Mesenchymal stem cell (in vitro differentiated cells and primary cell): ENCODE results near the gene CD200R1L.
A peak's percentile ranks its signal among the peaks of the same experiment; 100 is the strongest.

ENCODE experiments used
- DNase-seq: peaks from one replicate; pipeline ENCODE4 v3.0.0-alpha.2; 2013
- H2AFZ ChIP-seq: one replicate; pipeline ENCODE4 v1.6.1; 2013; ENCODE audit warnings: low read depth, mild to moderate bottlenecking, control low read depth, inconsistent platforms, low read length, moderate library complexity
- H2AK5ac ChIP-seq: 2 replicates; pipeline ENCODE4 v1.6.1; 2013; ENCODE audit warnings: low read length, moderate library complexity, mild to moderate bottlenecking, inconsistent platforms; ENCODE audit not compliant: severe bottlenecking
- H2BK120ac ChIP-seq: one replicate; pipeline ENCODE4 v1.6.1; 2013; ENCODE audit warnings: low read depth, mild to moderate bottlenecking, inconsistent platforms, low read length, moderate library complexity
- H2BK12ac ChIP-seq, 2 experiments: one replicate each; pipeline ENCODE4 v1.6.1; 2013; ENCODE audit warnings: inconsistent platforms in 2 of 2, low read length in 2 of 2, mild to moderate bottlenecking in 2 of 2, moderate library complexity in 2 of 2, control low read depth in 1 of 2
- H2BK15ac ChIP-seq: one replicate; pipeline ENCODE4 v1.6.1; 2013; ENCODE audit warnings: mild to moderate bottlenecking, low read depth, inconsistent platforms; ENCODE audit not compliant: poor library complexity, severe bottlenecking
- H2BK5ac ChIP-seq: 2 replicates; pipeline ENCODE4 v1.6.1; 2013; ENCODE audit warnings: low read depth, mild to moderate bottlenecking, low read length, control low read depth, inconsistent platforms; ENCODE audit not compliant: poor library complexity, severe bottlenecking
- H3K14ac ChIP-seq, 2 experiments: one replicate each; pipeline ENCODE4 v1.6.1; 2013; ENCODE audit warnings: inconsistent platforms in 2 of 2, low read length in 2 of 2, control low read depth in 1 of 2, mild to moderate bottlenecking in 1 of 2, moderate library complexity in 1 of 2
- H3K18ac ChIP-seq, 2 experiments: one replicate each; pipeline ENCODE4 v1.6.1; 2013; ENCODE audit warnings: inconsistent platforms in 2 of 2, low read length in 2 of 2, control low read depth in 1 of 2, low read depth in 1 of 2, mild to moderate bottlenecking in 1 of 2
- H3K23ac ChIP-seq, 2 experiments: one replicate each; pipeline ENCODE4 v1.6.1; 2013; ENCODE audit warnings: inconsistent platforms in 2 of 2, low read length in 2 of 2, mild to moderate bottlenecking in 2 of 2, moderate library complexity in 2 of 2, control low read depth in 1 of 2
- H3K27ac ChIP-seq: 2 replicates; pipeline ENCODE4 v1.5.1; 2013; ENCODE audit warnings: mild to moderate bottlenecking, moderate library complexity, low read length, control low read depth, inconsistent platforms; ENCODE audit not compliant: poor library complexity, severe bottlenecking
- H3K27me3 ChIP-seq, 2 experiments: 2 replicates each; pipeline versions ENCODE4 v1.6.1 to v1.7.0; 2013; ENCODE audit warnings: low read length in 2 of 2, mild to moderate bottlenecking in 2 of 2, moderate library complexity in 2 of 2, control low read depth in 1 of 2, inconsistent platforms in 1 of 2; ENCODE audit not compliant: control insufficient read depth in 1 of 2, insufficient read depth in 1 of 2
- H3K36me3 ChIP-seq, 2 experiments: 2 replicates each; pipeline versions ENCODE4 v1.6.1 to v1.7.0; 2013; ENCODE audit warnings: low read length in 2 of 2, control low read depth in 1 of 2, inconsistent platforms in 1 of 2, low read depth in 1 of 2, mild to moderate bottlenecking in 1 of 2; ENCODE audit not compliant: insufficient read depth in 2 of 2, control insufficient read depth in 1 of 2
- H3K4ac ChIP-seq, 2 experiments: one replicate each; pipeline ENCODE4 v1.6.1; 2013; ENCODE audit warnings: inconsistent platforms in 2 of 2, low read length in 2 of 2, mild to moderate bottlenecking in 2 of 2, moderate library complexity in 2 of 2, control low read depth in 1 of 2, low read depth in 1 of 2
- H3K4me1 ChIP-seq: 2 replicates; pipeline ENCODE4 v1.6.1; 2013; ENCODE audit warnings: low read depth, low read length, control low read depth; ENCODE audit not compliant: control insufficient read depth, insufficient read depth
- H3K4me2 ChIP-seq: 2 replicates; pipeline ENCODE4 v1.6.1; 2013; ENCODE audit warnings: low read length, mild to moderate bottlenecking, inconsistent platforms; ENCODE audit not compliant: poor library complexity, severe bottlenecking
- H3K4me3 ChIP-seq, 2 experiments: 2 replicates each; pipeline versions ENCODE4 v1.5.1 to v1.7.0; 2013; ENCODE audit warnings: low read length in 2 of 2, mild to moderate bottlenecking in 2 of 2, control low read depth in 1 of 2, low read depth in 1 of 2; ENCODE audit not compliant: insufficient read depth in 1 of 2
- H3K79me1 ChIP-seq: replicated peaks from 2 replicates; pipeline ENCODE4 v1.6.1; 2013; ENCODE audit warnings: mild to moderate bottlenecking, control low read depth, low read length, inconsistent platforms; ENCODE audit not compliant: poor library complexity, severe bottlenecking
- H3K9ac ChIP-seq: 2 replicates; pipeline ENCODE4 v1.7.0; 2013; ENCODE audit warnings: mild to moderate bottlenecking, low read length, moderate library complexity
- H3K9me3 ChIP-seq: 2 replicates; pipeline ENCODE4 v1.7.0; 2013; ENCODE audit warnings: mild to moderate bottlenecking, low read length; ENCODE audit not compliant: control insufficient read depth
- H4K8ac ChIP-seq: one replicate; pipeline ENCODE4 v1.6.1; 2013; ENCODE audit warnings: inconsistent platforms, mild to moderate bottlenecking, low read length, moderate library complexity
- H4K91ac ChIP-seq: one replicate; pipeline ENCODE4 v1.6.1; 2013; ENCODE audit warnings: mild to moderate bottlenecking, low read length, inconsistent platforms
- WGBS: methylation state at CpG from one replicate; pipeline ENCODE4 v1.1.7; 2013; ENCODE audit warnings: mixed read lengths; 5-methylcytosine and 5-hydroxymethylcytosine counted together

The CD200R1L gene

DNA sequence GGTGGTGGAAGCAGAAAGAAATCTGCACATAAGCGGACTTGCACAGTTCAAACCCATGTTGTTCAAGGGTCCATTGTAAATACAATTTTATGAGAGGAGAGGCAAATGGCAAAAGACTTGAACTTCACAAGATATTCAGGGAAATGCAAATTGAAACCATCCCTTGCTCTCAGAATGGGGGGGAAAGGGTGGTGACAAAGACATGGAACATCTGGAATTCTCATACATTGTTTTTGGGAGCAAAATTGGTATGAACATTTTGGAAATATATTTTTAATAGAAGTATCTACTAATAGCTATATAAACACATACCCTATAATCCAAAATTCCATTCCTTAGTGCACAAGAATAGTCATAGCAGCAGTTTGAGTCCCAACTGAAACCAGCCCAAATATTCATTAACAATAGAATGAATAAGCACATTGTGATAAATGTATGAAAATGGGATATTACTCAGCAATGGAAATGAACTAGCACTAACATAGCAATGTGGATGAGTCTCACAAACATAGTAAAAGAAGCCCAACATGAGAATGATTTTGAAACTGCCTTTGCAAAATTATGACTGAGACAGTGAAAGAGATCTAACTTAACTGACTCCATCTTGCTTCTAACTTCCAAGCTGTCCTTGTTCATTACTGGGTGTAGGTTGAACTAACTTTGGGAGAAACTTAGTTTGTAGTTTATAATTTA is 77.2 kb downstream of the CD200R1L start:
- H3K36me3 ChIP-seq: no peaks in the 10 kb centered on the region
- no peak overlapping the region for H3K14ac ChIP-seq
- H3K79me1 ChIP-seq: no peaks in the 10 kb centered on the region
- H3K4ac ChIP-seq: no peak overlapping the region
- no peak overlapping the region for H3K23ac ChIP-seq
- no peak overlapping the region for H4K91ac ChIP-seq
- H2AFZ ChIP-seq: no peak overlapping the region
- H3K4me2 ChIP-seq: no peak overlapping the region
- no peak overlapping the region for H3K4me3 ChIP-seq
- H3K27me3 ChIP-seq: no peaks in the 10 kb centered on the region
- no peak overlapping the region for H3K27ac ChIP-seq
- 100% methylated on average over 1 of the region's 1 CpG for WGBS
- no peak overlapping the region for H3K18ac ChIP-seq
- H2BK120ac ChIP-seq: no peak overlapping the region
- no peaks in the 10 kb centered on the region for H3K4me1 ChIP-seq
- no peak for DNase-seq
- H2BK5ac ChIP-seq: no peak overlapping the region
- peak overlapping the region; percentile 83 for H3K9ac ChIP-seq
- no peaks in the 10 kb centered on the region for H3K9me3 ChIP-seq
- no peak overlapping the region for H2BK12ac ChIP-seq
- H4K8ac ChIP-seq: no peak overlapping the region
- H2BK15ac ChIP-seq: no peak overlapping the region
- no peak overlapping the region for H2AK5ac ChIP-seq

- no peak overlapping the region for H3K4me3 ChIP-seq
- H3K9ac ChIP-seq: no peak overlapping the region
- H2BK15ac ChIP-seq: no peak overlapping the region
- H3K27ac ChIP-seq: no peak overlapping the region
- H3K23ac ChIP-seq: no peak overlapping the region
- no peaks in the 10 kb centered on the region for H3K9me3 ChIP-seq
- no peak for DNase-seq
- H3K18ac ChIP-seq: no peak overlapping the region
- no peaks in the 10 kb centered on the region for H3K4me1 ChIP-seq
- H3K79me1 ChIP-seq: no peaks in the 10 kb centered on the region
- H2BK120ac ChIP-seq: no peak overlapping the region
- H4K8ac ChIP-seq: no peak overlapping the region
- H3K14ac ChIP-seq: no peak overlapping the region
- no peak overlapping the region for H2BK12ac ChIP-seq
- no peaks in the 10 kb centered on the region for H3K27me3 ChIP-seq
- H2AK5ac ChIP-seq: no peak overlapping the region
- no peak overlapping the region for H3K4me2 ChIP-seq
- H2BK5ac ChIP-seq: no peak overlapping the region
- no peak overlapping the region for H4K91ac ChIP-seq
- WGBS: 87% methylated on average over 2 of the region's 2 CpGs
- H2AFZ ChIP-seq: no peak overlapping the region
- no peaks in the 10 kb centered on the region for H3K36me3 ChIP-seq
- no peak overlapping the region for H3K4ac ChIP-seq
Observed at GRCh38 chr3:112767777-112768176, 78.9 kb downstream of the CD200R1L start.

GRCh38 chr3:112767177-112767576 is 79.5 kb downstream of the CD200R1L start:
- Histone ChIP-seq H3K79me1 (no peaks in the 10 kb centered on the region), H3K27ac (no peak overlapping the region), H2BK12ac (peak overlapping the region in 1 of 2 experiments; percentile 75), H3K14ac (no peak overlapping the region), H2BK15ac (no peak overlapping the region), H3K18ac (no peak overlapping the region), H4K8ac (no peak overlapping the region), H4K91ac (no peak overlapping the region), H3K36me3 (no peaks in the 10 kb centered on the region), H3K9me3 (no peaks in the 10 kb centered on the region), H3K23ac (no peak overlapping the region), H3K9ac (no peak overlapping the region), H3K4me3 (no peak overlapping the region), H3K27me3 (no peaks in the 10 kb centered on the region), H3K4me1 (no peaks in the 10 kb centered on the region), H2BK120ac (no peak overlapping the region), H2AK5ac (no peak overlapping the region), H2BK5ac (no peak overlapping the region), H3K4ac (no peak overlapping the region), H2AFZ (no peak overlapping the region), H3K4me2 (no peak overlapping the region)
- WGBS: 100% methylated on average over 2 of the region's 2 CpGs
- DNase-seq: peak; percentile 18
